Heart right ventricle (tissue), 16 donors: Measurements from ENCODE around the gene L3MBTL4. TPM values are rescaled to one million over a fixed set of nuclear protein-coding genes. Genes with fewer than 3 reads are reported as not detected.

Experiments
- ATAC-seq, 8 donors: fragments of 200-7000 bp; cut with Tn5 transposase; one replicate each; pipeline ENCODE4 v1.9.1; 2020; ENCODE audit warnings: mild to moderate bottlenecking in 8 of 8, moderate library complexity in 8 of 8, moderate number of reproducible peaks in 1 of 8
- DNase-seq, 2 donors: peaks; one replicate each; pipeline ENCODE4 v3.0.0-alpha.2; 2020
- H3K27ac ChIP-seq, 10 donors: fragments of 200-600 bp; sonication (generic) in 2 of 10; one replicate each; pipeline versions ENCODE4 v1.5.0 to v1.8.0; 2020 to 2022; ENCODE audit warnings: mild to moderate bottlenecking in 3 of 10
- H3K27me3 ChIP-seq, 7 donors: fragments of 200-600 bp; one replicate each; pipeline ENCODE4 v1.8.0; 2021 to 2022; ENCODE audit warnings: mild to moderate bottlenecking in 2 of 7
- H3K36me3 ChIP-seq, 9 donors: fragments of 200-600 bp; sonication (generic) in 1 of 9; one replicate each; pipeline versions ENCODE4 v1.5.0 to v1.8.0; 2020 to 2022; ENCODE audit warnings: mild to moderate bottlenecking in 2 of 9
- H3K4me1 ChIP-seq, 9 donors: fragments of 200-600 bp; sonication (generic) in 1 of 9; one replicate each; pipeline versions ENCODE4 v1.5.0 to v1.8.0; 2020 to 2022; ENCODE audit warnings: mild to moderate bottlenecking in 4 of 9
- H3K4me3 ChIP-seq, 10 donors: fragments of 200-600 bp; sonication (generic) in 2 of 10; one replicate each; pipeline versions ENCODE4 v1.5.0 to v1.8.0; 2020 to 2022; ENCODE audit warnings: mild to moderate bottlenecking in 7 of 10, moderate library complexity in 2 of 10
- H3K9me3 ChIP-seq, 11 donors: fragments of 200-600 bp in 10 of 11; sonication (generic) in 2 of 11; one replicate each; pipeline versions ENCODE4 v1.5.0 to v1.8.0; 2013 to 2022; ENCODE audit warnings: mild to moderate bottlenecking in 2 of 11, control low read depth in 1 of 11, moderate library complexity in 1 of 11
- CTCF ChIP-seq, 9 donors: fragments of 200-600 bp; sonication (generic) in 2 of 9; IDR thresholded peaks; one replicate each; pipeline versions ENCODE4 v1.5.0 to v1.8.0; 2021 to 2022; ENCODE audit warnings: antibody characterized with exemption in 9 of 9, mild to moderate bottlenecking in 5 of 9, moderate library complexity in 1 of 9
- WGBS, 2 donors: extraction: QIAGEN DNeasy Blood & Tissue Kit; methylation state at CpG; one replicate each; pipeline ENCODE4 v1.1.7; 2013; ENCODE audit warnings: inconsistent platforms in 1 of 2; 5-methylcytosine and 5-hydroxymethylcytosine counted together
- intact Hi-C, 10 donors: fragments of 100-400 bp; cut with DNase I; formaldehyde crosslinking; loops; one replicate each; pipeline versions ENCODE4 v1.11.1 to v1.14.2; 2022
- polyA plus RNA-seq, 2 donors: library from polyadenylated mRNA; stranded (reverse); fragments of 200-250 nt; gene quantifications; one replicate each; pipeline ENCODE4 v1.2.3, GENCODE V29; 2013
- total RNA-seq, 10 donors: library from RNA; stranded (reverse); fragmentation: NEBNext Ultra II Directional in 3 of 10; extraction: Animal tissue kit (Norgen Biotek cat#: 25700) in 3 of 10; gene quantifications; one replicate each; pipeline versions ENCODE4 v1.2.1 to v1.2.4, GENCODE V29; 2021 to 2023
- donor health status: Arrhythmogenic right ventricular cardiomyopathy.
- donor health status: ischemic (EF 13 %, LVEDD 7.1; RV severe dilation, severe dysfunction).
- donor health status: healthy with polysubstance abuse.
- donor health status: DM: no; HTN: yes; CAD: no.
- donor health status: DM: no; HTN: no; CAD: no.
- donor health status: ischemic (EF 25% LVEDD 6.9; RV normal size, moderate dysfunction).
- donor health status: ischemic (EF 25% LVEDD 5.7; RV mildly dilated, moderate dysfunction).
- donor health status: healthy.
- donor health status: DM: yes; HTN: yes; CAD: no.
- donor health status: Ischemic cardiomyopathy.
- donor health status: ischemic (EF 35%, LVEDD 5.7; RV mildly dilated, moderate dysfunction).
- donor health status: nonischemic (EF 11% LVEDD 7.7; RV severe dilation, severe dysfunction).
- donor health status: DM: yes; HTN: yes; CAD: no.
- donor health status: PGD.
- donor health status: ischemic (EF 29% LVEDD 5.4; RV normal size, mild dysfunction).
- donor health status: nonischemic (EF 23%, LVEDD 6.1; RV moderate dilation, normal function).

The L3MBTL4 gene
- total and polyA plus RNA-seq, 12 donors, result 0.54 to 3.2 (median 1.3) TPM

GRCh38 chr18:5987249-5987648 is 427.5 kb downstream of the L3MBTL4 start:
- Histone ChIP-seq H3K27ac (no peak overlapping the region), H3K4me3 (no peak overlapping the region), H3K4me1 (no peaks in the 10 kb centered on the region), H3K36me3 (no peaks in the 10 kb centered on the region), H3K9me3 (no peaks in the 10 kb centered on the region), H3K27me3 (no peaks in the 10 kb centered on the region)
- ATAC-seq, result no peak
- DNase-seq, result no peak
- WGBS, 2 donors, result 69 to 78% methylated on average over 5 of the region's 5 CpGs
- intact Hi-C loops, result no loop called here
- TF ChIP-seq CTCF (IDR thresholded peaks at IDR 0.05), result no peak

- TF ChIP-seq CTCF (IDR thresholded peaks at IDR 0.05), result no peak
- WGBS, 2 donors, result 76 to 83% methylated on average over 5 of the region's 5 CpGs
These were observed 428.3 kb downstream of the L3MBTL4 start for GRCh38 chr18:5986257-5986931.

GRCh38 chr18:5984245-5984644 is 430.5 kb downstream of the L3MBTL4 start:
- WGBS, 2 donors, result 71 to 78% methylated on average over 1 of the region's 1 CpG
- H3K4me3 ChIP-seq, result no peak overlapping the region
- no peak overlapping the region for H3K27ac ChIP-seq
- H3K4me1 ChIP-seq, result peaks cover 0 to 7% (median 0%) of the 10 kb centered on the region in 9 donors
- no peaks in the 10 kb centered on the region for H3K36me3 ChIP-seq
- no peaks in the 10 kb centered on the region for H3K27me3 ChIP-seq
- no peaks in the 10 kb centered on the region for H3K9me3 ChIP-seq
- DNase-seq, result no peak
- TF ChIP-seq CTCF (IDR thresholded peaks at IDR 0.05), result no peak
- intact Hi-C loops, result loop anchor here in 1 of 10 donors (5.0 kb wide), 2 partner anchors 68 to 138 kb away; no protein-coding TSS in a partner anchor
- ATAC-seq, result no peak

More at GRCh38 chr18:5986257-5986931, 428.3 kb downstream of the L3MBTL4 start:
- H3K9me3 ChIP-seq, result no peaks in the 10 kb centered on the region
- H3K27me3 ChIP-seq, result no peaks in the 10 kb centered on the region
- no peak for DNase-seq
- H3K4me1 ChIP-seq, result no peaks in the 10 kb centered on the region
- ATAC-seq, result no peak
- H3K4me3 ChIP-seq, result no peak overlapping the region
- no peak overlapping the region for H3K27ac ChIP-seq
- H3K36me3 ChIP-seq, result no peaks in the 10 kb centered on the region
- intact Hi-C loops, result no loop called here

GRCh38 chr18:5983488-5983887 is 431.2 kb downstream of the L3MBTL4 start:
- Histone ChIP-seq H3K9me3 (no peaks in the 10 kb centered on the region), H3K4me1 (peaks cover 0 to 7% (median 0%) of the 10 kb centered on the region in 9 donors), H3K4me3 (no peak overlapping the region), H3K27me3 (no peaks in the 10 kb centered on the region), H3K36me3 (no peaks in the 10 kb centered on the region), H3K27ac (no peak overlapping the region)
- ATAC-seq, result peak; percentile 34 to 90 (median 80)
- WGBS, 2 donors, result 18 to 42% methylated on average over 4 of the region's 4 CpGs
- peak in 1 of 2 donors; percentile 19 for DNase-seq
- no peak for TF ChIP-seq CTCF (IDR thresholded peaks at IDR 0.05)
- intact Hi-C loops, result loop anchor here in 2 of 10 donors (2.0 to 5.0 kb wide), 4 partner anchors 69 to 149 kb away; no protein-coding TSS in a partner anchor
